Right lung (tissue), 5 donors: ENCODE results near the gene CCDC85A. TPM values are rescaled to one million over a fixed set of nuclear protein-coding genes. Genes with fewer than 3 reads are reported as not detected.

ENCODE experiments used
- DNase-seq, 2 donors: peaks; one replicate each; pipeline ENCODE4 v3.0.0-alpha.2; 2013
- polyA plus RNA-seq, 5 donors: library from polyadenylated mRNA; unstranded; fragments of 120-200 nt; gene quantifications; one replicate each; pipeline versions ENCODE4 v1.2.1 to v1.2.3, GENCODE V29; 2013; ENCODE audit warnings: inconsistent platforms in 1 of 5, low replicate concordance in 1 of 5; ENCODE audit not compliant: insufficient read length in 5 of 5, insufficient read depth in 1 of 5

Gene CCDC85A
- polyA plus RNA-seq, 5 donors, result 1.3 to 2.6 (median 1.7) TPM

- DNase-seq, result no peak
Measured at GRCh38 chr2:56297671-56298070, 113.9 kb downstream of the CCDC85A start.

- DNase-seq, result no peak
Measured at GRCh38 chr2:56299171-56299691, 115.4 kb downstream of the CCDC85A start.

- DNase-seq, result no peak
Measured at GRCh38 chr2:56309626-56310170, 125.9 kb downstream of the CCDC85A start.

GRCh38 chr2:56313500-56313921 is 129.7 kb downstream of the CCDC85A start:
- no peak for DNase-seq

- DNase-seq, result no peak
Measured at GRCh38 chr2:56314371-56314770, 130.6 kb downstream of the CCDC85A start.

- no peak for DNase-seq
Measured at GRCh38 chr2:56314796-56315195, 131.0 kb downstream of the CCDC85A start.

GRCh38 chr2:56315376-56315775 is 131.6 kb downstream of the CCDC85A start:
- no peak for DNase-seq

- no peak for DNase-seq
Measured at GRCh38 chr2:56316011-56316410, 132.2 kb downstream of the CCDC85A start.

GRCh38 chr2:56318147-56318546 is 134.4 kb downstream of the CCDC85A start:
- DNase-seq, result no peak

GRCh38 chr2:56325661-56326345 is 142.0 kb downstream of the CCDC85A start:
- DNase-seq, result no peak

GRCh38 chr2:56326346-56326741 is 142.6 kb downstream of the CCDC85A start:
- DNase-seq, result no peak

GRCh38 chr2:56331810-56332209 is 148.0 kb downstream of the CCDC85A start:
- DNase-seq, result no peak

GRCh38 chr2:56333812-56334485 is 150.2 kb downstream of the CCDC85A start:
- no peak for DNase-seq

GRCh38 chr2:56334622-56335021 is 150.8 kb downstream of the CCDC85A start:
- no peak for DNase-seq

- DNase-seq, result no peak
Measured at GRCh38 chr2:56335101-56335500, 151.3 kb downstream of the CCDC85A start.

GRCh38 chr2:56337342-56337741 is 153.6 kb downstream of the CCDC85A start:
- DNase-seq, result no peak

- DNase-seq, result no peak
Measured at GRCh38 chr2:56338232-56338631, 154.4 kb downstream of the CCDC85A start.

- no peak for DNase-seq
Measured at GRCh38 chr2:56344771-56345170, 161.0 kb downstream of the CCDC85A start.

- DNase-seq, result no peak
Measured at GRCh38 chr2:56347881-56348280, 164.1 kb downstream of the CCDC85A start.

- DNase-seq, result no peak
Measured at GRCh38 chr2:56348392-56349210, 164.8 kb downstream of the CCDC85A start.

- DNase-seq, result no peak
Measured at GRCh38 chr2:56357655-56358295, 174.0 kb downstream of the CCDC85A start.

GRCh38 chr2:56361844-56362243 is 178.1 kb downstream of the CCDC85A start:
- DNase-seq, result no peak
